ENCODE data around the gene STRIT1.

DNA sequence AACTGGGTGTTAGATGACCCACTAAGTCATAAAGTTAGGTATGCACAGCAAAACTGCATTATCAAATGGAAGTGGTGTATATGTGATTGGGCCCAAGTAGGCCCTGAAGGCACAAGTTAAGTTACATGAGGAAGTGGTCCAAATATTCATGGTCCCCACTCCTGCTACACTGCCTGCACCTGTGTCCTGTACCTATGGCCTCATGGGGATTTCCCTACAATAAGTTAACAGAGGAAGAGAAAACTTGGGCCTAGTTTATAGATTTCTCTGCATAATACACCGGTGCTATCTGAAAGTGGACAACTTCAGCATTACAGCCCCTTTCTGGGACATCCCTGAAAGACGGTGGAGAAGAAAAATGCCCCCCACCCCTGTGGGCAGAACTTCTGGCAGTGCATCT lies 41.5 kb downstream of the STRIT1 start:
- TF ChIP-seq, protein P1, sequence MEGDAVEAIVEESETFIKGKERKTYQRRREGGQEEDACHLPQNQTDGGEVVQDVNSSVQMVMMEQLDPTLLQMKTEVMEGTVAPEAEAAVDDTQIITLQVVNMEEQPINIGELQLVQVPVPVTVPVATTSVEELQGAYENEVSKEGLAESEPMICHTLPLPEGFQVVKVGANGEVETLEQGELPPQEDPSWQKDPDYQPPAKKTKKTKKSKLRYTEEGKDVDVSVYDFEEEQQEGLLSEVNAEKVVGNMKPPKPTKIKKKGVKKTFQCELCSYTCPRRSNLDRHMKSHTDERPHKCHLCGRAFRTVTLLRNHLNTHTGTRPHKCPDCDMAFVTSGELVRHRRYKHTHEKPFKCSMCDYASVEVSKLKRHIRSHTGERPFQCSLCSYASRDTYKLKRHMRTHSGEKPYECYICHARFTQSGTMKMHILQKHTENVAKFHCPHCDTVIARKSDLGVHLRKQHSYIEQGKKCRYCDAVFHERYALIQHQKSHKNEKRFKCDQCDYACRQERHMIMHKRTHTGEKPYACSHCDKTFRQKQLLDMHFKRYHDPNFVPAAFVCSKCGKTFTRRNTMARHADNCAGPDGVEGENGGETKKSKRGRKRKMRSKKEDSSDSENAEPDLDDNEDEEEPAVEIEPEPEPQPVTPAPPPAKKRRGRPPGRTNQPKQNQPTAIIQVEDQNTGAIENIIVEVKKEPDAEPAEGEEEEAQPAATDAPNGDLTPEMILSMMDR (conservative IDR thresholded peaks at IDR 0.05 in 1 of 2, IDR thresholded peaks at IDR 0.05 in 1 of 2; ENCODE audit: low read depth in 1 of 2, low read length in 2 of 2): no peak
- no peak for TF ChIP-seq EZH2 (IDR thresholded peaks at IDR 0.05; ENCODE audit: low read length, missing control alignments)

Measured in fibroblast of lung (primary cell).